GM21390 (cell line): ENCODE data around the gene CAB39L.

ENCODE experiments used
- ATAC-seq: cut with Tn5 transposase; IDR thresholded peaks from one replicate; pipeline ENCODE4 v1.9.1; 2021; ENCODE audit not compliant: unreplicated experiment

The CAB39L gene

GRCh38 chr13:49443357-49443703 lies 534 bp downstream of the CAB39L start:
- no peak for ATAC-seq

DNA sequence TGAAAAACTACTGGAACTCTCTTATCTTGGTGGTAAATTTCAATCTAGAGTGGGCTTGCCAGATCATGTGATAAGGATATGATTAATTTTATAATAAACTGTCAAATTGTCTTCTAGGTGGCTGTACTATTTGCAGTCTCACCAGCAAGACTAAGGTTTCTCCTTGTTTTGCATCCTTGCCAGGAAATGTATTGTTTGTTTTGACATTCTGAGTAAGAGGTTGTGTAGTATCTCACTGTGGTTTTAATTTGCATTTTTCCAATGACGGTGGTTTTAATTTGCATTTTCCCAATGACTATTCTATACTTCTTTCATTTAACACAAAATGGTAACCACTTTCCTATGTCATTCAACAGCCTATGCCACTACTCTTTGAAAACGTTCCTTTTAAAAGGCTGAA lies 2.0 kb downstream of the CAB39L start:
- ATAC-seq = no peak

- no peak for ATAC-seq
Observed at GRCh38 chr13:49441312-49441711, 2.6 kb downstream of the CAB39L start.

DNA sequence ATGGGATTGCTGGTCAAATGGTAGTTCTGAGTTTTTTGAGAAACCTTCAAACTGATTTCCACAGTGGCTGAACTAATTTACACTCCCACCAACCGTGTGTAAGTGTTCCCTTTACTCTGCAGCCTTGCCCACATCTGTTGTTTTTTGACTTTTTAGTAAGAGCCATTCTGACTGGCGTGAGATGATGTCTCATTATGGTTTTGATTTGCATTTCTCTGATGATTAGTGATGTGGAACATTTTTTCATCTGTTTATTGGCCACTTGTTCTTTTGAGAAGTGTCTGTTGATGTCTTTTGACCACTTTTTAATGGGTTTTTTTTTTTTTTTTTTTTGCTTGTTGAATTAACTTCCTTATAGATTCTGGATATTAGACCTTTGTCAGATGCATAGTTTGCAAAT lies 4.3 kb downstream of the CAB39L start:
- no peak for ATAC-seq

DNA sequence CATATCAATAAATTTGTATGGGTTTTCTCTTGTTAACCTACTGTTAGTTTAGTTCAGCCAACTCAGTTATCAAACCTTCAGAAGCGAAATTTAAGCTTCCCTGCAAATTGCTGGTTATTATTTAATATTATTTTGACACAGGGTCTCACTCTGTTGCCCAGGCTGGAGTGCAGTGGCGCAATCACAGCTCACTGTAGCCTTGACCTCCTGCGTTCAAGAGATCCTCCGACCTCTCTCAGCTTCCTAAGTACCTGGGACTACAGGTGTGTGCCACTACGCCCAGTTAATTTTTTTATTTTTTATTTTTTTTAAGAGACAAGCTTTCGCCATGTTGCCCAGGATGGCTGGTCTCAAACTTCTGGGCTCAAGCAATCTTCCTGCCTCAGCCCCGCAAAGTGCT lies 6.2 kb downstream of the CAB39L start:
- ATAC-seq = no peak

- no peak for ATAC-seq
Observed at GRCh38 chr13:49436890-49437289, 7.0 kb downstream of the CAB39L start.

DNA sequence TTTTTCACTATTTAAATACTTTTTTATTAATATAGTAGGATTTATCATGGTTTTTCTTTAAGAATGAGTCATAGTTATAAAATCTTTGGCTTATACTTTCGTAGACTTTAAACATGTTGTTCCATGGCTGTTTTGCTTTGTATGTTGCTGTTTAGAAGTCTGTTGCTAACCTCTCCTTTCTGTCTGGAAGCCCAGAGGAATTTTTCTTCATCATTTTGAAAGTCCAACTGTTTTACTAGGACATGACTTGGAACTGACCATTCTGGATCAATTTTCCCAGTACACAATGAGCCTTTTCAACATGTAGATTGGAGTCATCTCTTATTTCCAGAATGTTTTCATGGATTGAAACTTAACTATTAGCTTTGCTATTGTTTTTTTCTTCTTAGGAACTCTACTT lies 7.9 kb downstream of the CAB39L start:
- ATAC-seq = no peak

DNA sequence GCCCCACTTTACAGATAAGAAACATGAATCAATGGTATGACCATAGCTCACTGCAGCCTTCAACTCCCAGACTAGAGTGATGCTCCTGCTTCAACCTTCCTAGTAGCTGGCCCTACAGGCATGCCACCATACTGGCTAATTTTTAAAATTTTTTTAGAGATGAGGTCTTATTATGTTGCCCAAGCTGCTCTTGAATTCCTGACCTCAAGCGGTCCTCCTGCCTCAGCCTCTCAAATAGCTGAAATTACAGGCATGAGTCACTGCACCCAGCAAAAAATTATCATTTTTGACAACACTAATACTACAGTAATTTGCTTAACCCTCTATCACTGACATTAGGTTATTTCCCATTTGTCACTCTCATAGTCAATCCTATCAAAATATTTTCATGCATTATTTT lies 14.7 kb downstream of the CAB39L start:
- ATAC-seq = no peak

DNA sequence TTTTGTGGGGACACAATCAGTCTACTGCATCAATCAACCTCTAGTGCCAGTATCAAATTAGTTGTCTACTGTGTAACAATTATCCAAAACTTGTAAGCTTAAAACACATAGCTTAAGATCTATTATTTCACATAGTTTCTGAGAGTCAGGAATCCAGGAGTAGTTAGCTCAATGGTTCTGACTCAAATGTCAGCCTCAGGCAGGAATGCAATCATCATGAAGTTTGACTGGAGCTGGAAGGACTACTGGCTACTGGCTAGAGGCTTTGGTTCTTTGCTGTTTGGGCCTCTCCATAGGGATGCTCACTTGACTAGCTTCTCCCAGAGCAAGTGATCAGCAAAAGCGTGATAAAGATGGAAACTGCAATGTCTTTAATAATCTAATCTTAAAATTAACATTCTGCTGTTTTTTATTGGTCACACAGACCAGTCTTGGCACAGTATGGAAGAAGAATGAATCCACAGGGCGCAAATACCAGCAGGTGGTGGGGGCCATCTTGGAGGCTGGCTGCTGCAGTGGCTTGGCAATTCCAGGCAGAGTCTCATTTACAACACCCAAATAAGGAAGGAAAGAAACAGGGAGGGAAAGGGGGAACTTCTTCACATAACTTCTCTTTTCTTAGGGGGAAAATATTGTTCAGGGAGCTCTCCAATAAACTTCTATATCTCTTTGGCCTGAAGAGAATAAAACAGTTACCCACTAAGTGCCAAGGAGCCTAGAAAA lies 15.7 kb downstream of the CAB39L start:
- no peak for ATAC-seq

DNA sequence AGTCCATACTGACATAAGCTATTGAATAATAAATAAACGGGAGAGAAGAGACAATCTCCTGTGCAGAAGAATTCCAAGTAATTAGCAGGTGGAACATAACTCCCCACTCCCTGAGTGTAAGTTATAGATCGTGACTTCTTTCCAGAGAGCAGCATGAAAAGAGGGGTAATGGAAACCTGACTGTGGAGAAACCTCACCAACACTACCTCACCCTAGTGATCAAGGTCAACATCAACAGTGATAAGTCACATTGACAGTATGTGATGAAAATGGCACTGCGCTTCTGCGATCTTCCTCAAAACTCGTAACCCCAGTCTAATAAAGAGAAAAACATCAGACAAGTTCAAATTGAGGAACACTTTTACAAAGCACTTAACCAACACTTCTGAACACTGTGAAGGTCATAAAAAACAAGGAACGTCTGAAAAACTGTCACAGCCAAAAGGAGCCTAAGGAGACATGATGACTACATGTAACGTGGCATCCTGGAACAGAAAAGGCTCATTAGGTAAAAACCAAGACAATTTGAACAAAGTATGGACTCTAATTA lies 19.8 kb downstream of the CAB39L start:
- ATAC-seq = no peak

DNA sequence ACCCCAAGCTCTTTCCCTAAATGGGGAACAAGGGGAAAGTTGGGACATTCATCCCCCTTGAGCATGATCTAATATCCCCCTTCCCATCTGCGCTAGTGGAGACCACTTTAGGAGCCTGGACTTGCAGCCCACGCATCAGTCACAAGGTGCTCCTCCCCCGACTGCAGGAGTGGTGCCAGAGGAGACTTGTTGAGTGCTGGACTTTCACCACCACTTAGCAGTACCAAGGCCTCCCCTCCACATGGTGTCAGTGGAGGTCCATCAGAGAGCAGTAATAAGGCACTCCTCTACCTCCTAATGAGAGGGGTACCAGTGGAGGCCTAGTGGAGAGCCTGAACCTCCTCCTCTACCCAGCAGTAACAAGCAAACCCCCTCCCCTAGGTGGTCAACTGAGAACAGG lies 22.5 kb downstream of the CAB39L start:
- no peak for ATAC-seq

DNA sequence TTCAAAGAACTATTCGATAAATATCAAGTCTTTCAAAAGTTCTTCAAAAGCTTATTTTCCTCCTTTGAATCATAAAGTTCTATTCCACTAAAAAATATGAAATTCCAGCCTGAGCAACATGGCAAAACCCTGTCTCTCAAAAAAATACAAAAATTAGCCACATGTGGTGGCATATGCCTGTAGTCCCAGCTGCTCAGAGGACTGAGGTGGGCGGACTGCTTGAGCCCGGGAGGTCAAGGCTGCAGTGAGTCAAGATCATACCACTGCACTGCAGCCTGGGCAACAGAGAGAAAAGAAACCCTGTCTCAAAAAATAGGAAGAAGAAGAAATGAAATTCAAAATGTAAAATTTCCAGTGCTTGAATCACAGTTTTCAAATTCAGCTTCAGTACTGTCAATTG lies 24.6 kb downstream of the CAB39L start:
- ATAC-seq = no peak

DNA sequence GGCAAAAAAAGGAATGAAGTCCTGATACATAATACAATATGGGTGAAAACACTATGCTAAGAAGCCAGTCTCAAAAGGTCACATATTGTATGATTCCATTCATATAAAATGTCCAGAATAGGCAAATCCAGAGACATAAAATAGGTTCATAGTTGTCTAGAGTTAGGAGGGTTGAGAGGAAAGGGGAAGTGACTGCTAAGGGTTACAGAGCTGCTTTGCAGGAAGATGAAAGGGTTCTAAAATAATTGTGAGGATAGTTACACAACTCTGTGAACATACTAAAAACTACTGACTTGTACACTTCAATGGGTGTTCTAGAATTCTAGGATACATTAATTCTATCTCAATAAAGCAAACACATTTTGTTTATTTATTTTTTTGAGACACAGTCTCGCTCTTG lies 25.7 kb downstream of the CAB39L start:
- no peak for ATAC-seq

GRCh38 chr13:49417161-49417560 lies 26.7 kb downstream of the CAB39L start:
- ATAC-seq = no peak

DNA sequence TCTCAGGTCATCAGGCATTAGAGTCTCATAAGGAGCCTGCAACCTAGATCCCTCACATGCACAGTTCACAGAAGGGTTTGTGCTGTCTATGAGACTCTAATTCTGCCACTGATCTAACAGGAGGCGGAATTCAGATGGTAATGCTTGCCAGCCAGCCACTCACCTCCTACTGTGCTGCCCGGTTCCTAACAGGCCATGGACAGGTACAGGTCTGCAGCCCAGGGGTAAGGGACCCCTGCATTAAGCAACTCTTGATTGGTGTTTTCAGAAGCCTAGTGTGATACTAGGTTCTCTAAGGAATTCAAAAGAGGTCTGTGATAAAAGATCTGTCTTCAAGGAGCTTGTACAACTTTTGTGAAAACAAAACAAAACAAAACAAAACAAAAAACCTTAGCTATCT lies 31.1 kb downstream of the CAB39L start:
- ATAC-seq = no peak

DNA sequence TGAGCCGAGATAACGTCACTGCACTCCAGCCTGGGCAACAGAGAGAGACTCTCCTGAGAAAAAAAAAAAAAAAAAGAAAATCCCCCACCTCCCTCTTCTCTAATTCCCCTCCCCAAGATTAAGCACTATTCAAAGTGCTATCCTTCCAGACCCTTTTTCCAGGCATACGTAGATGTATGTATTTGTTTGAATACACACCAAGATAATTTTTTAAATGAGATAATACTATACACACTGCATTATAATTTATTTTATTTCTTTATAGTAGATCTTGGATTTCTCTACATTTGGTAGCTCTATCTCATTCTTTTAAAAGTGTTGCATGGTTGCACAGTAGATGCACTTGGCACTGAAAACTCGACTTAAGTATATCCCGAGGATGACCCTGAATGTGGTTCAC lies 32.5 kb downstream of the CAB39L start:
- ATAC-seq = no peak

- no peak for ATAC-seq
Observed at GRCh38 chr13:49410477-49410876, 33.4 kb downstream of the CAB39L start.

GRCh38 chr13:49410006-49410405 lies 33.9 kb downstream of the CAB39L start:
- no peak for ATAC-seq

GRCh38 chr13:49409008-49409407 lies 34.9 kb downstream of the CAB39L start:
- ATAC-seq = no peak

GRCh38 chr13:49407936-49408335 lies 35.9 kb downstream of the CAB39L start:
- no peak for ATAC-seq

DNA sequence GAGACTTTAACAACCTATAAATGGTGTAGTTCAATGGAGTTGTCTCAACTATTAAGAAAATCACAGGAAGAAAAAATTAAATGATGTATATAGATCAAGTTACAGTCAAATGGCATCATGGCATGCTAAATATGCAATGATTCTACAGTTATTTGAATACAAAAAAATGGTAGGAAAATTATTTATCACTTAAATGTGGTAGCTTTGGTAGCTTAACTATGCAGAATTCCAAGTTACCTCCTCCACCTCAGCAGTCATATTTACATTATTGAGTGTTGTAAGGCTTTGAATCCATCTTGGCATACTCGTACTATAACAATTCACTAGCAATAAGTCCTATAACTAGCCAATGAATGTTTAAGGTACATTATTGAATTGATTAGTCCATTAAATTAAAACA lies 36.8 kb downstream of the CAB39L start:
- no peak for ATAC-seq

- ATAC-seq = no peak
Observed at GRCh38 chr13:49404703-49405020, 39.2 kb downstream of the CAB39L start.

DNA sequence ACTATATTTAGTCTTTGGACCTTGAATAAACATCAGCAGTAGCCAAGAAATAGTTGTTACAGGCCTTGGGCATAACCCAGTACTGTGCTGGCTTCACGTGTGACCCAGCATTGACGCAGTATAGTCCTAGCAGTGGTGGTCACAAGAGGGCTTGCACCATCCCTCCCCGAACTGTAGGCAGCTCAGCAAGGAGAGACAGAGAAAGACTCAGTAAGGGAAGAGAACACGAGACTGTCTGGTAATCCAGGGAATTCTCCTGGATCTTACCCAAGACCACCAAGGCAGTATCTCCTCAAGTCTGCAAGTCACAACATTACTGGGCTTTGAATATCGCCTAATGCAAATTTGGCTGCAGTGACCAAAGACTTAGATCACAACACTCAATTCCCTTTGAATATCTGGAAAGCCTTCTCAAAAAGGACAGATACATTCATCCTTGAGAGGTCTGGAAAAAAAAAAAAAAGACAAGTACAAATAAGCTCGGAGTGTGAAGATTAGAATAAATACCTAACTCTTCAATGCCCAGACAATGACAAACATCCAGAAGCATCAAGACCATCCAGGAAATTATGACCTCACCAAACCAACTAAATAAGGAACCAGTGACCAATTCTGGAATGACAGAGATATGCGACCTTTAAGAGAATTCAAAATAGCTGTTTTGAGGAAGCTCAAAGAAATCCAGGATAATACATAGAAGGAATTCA lies 39.7 kb downstream of the CAB39L start:
- ATAC-seq = no peak
